Measurements from ENCODE around the gene NOS1AP. TPM values are rescaled to one million over a fixed set of nuclear protein-coding genes. Genes with fewer than 3 reads are reported as not detected.

The NOS1AP gene
- total and polyA plus RNA-seq, 2 donors (not counting 3 experiments of a cell fraction or from before 2014, with no cell fraction given) = 1.3 to 5.4 TPM

MicroRNAs within 50 kb of the gene (microRNA counts, 767-probe panel; counts per million panel counts)
- 723 counts per million, percentile 96 among the panel's probes with 10 or more counts for microRNA hsa-miR-556-3p
- 723 counts per million, percentile 96 among the panel's probes with 10 or more counts for microRNA hsa-miR-556-5p

Small RNA genes lying within 50 kb of the gene (microRNA-seq; reads per million reads assigned to microRNA genes)
- gene MIR4654 (ENCODE audit: borderline number of aligned reads, borderline replicate concordance) (not detected), gene MIR556 (ENCODE audit: borderline number of aligned reads, borderline replicate concordance) (12.7 reads per million, percentile 28 among the genes with 10 or more reads in this experiment)

Small RNA genes lying within 50 kb of the gene (small RNA-seq; reads per million reads assigned to genes)
- not detected for gene MIR4654 (ENCODE audit: insufficient read depth, insufficient read length, low read depth, low replicate concordance)
- gene MIR556 (ENCODE audit: insufficient read depth, insufficient read length, low read depth, low replicate concordance) = not detected
- gene RNA5SP61 (ENCODE audit: insufficient read depth, insufficient read length, low read depth, low replicate concordance) = not detected

Other genes starting within 250 kb of the NOS1AP start
- gene OLFML2B, start 45.8 kb upstream of the NOS1AP start, total RNA-seq = 0.51 and 0.62 TPM in 2 replicates
- 0.18 and 0.58 TPM in 2 replicates for gene OLFML2B, start 45.8 kb upstream of the NOS1AP start, polyA plus RNA-seq